Astrocyte (in vitro differentiated cells and primary cell): ENCODE results near the gene C20orf96. TPM values are rescaled to one million over a fixed set of nuclear protein-coding genes. Genes with fewer than 3 reads are reported as not detected.

ENCODE experiments used
- DNase-seq: peaks from one replicate; pipeline ENCODE4 v3.0.0-alpha.2; 2010; ENCODE audit warnings: low read depth
- FAIRE-seq: peaks from 2 replicates; lab custom pipeline; 2011; peaks lifted over from hg19 to GRCh38; lab: Jason Lieb, UNC
- H2AFZ ChIP-seq: 2 replicates; pipeline ENCODE4 v1.6.0; 2012; ENCODE audit warnings: low read depth, low read length, inconsistent platforms
- H3K27ac ChIP-seq: 2 replicates; pipeline ENCODE4 v1.5.1; 2011; ENCODE audit warnings: low read depth, low read length, inconsistent platforms
- H3K27me3 ChIP-seq: 2 replicates; pipeline ENCODE4 v1.6.0; 2011; ENCODE audit warnings: low read length, inconsistent platforms; ENCODE audit not compliant: insufficient read depth
- H3K36me3 ChIP-seq: 2 replicates; pipeline ENCODE4 v1.5.1; 2011; ENCODE audit warnings: low read length, inconsistent platforms; ENCODE audit not compliant: insufficient read depth
- H3K4me1 ChIP-seq: 2 replicates; pipeline ENCODE4 v1.5.1; 2011; ENCODE audit warnings: low read length, inconsistent platforms; ENCODE audit not compliant: insufficient read depth
- H3K4me2 ChIP-seq: 2 replicates; pipeline ENCODE4 v1.6.0; 2012; ENCODE audit warnings: low read length, inconsistent platforms
- H3K4me3 ChIP-seq: 2 replicates; pipeline ENCODE4 v1.5.1; 2011; ENCODE audit warnings: low read depth, mild to moderate bottlenecking, low read length, inconsistent platforms; ENCODE audit not compliant: insufficient read depth
- H3K79me2 ChIP-seq: 2 replicates; pipeline ENCODE4 v1.6.0; 2012; ENCODE audit warnings: mild to moderate bottlenecking, low read length, inconsistent platforms; ENCODE audit not compliant: insufficient read depth
- H3K9ac ChIP-seq: 2 replicates; pipeline ENCODE4 v1.6.0; 2012; ENCODE audit warnings: mild to moderate bottlenecking, low read length, inconsistent platforms
- H3K9me3 ChIP-seq: 2 replicates; pipeline ENCODE4 v1.5.1; 2012; ENCODE audit warnings: low read depth, mild to moderate bottlenecking, low read length, inconsistent platforms; ENCODE audit not compliant: insufficient read depth
- H4K20me1 ChIP-seq: 2 replicates; pipeline ENCODE4 v1.6.0; 2012; ENCODE audit warnings: low read length, inconsistent platforms; ENCODE audit not compliant: insufficient read depth
- H3K27ac Mint-ChIP-seq: one replicate; pipeline ENCODE4 v1.8.0; 2021; ENCODE audit warnings: mild to moderate bottlenecking, mixed read lengths; ENCODE audit not compliant: unreplicated experiment
- H3K27me3 Mint-ChIP-seq: one replicate; pipeline ENCODE4 v1.8.0; 2021; ENCODE audit warnings: low read depth, mixed read lengths; ENCODE audit not compliant: unreplicated experiment
- H3K36me3 Mint-ChIP-seq: one replicate; pipeline ENCODE4 v1.8.0; 2021; ENCODE audit warnings: low read depth, mixed read lengths; ENCODE audit not compliant: unreplicated experiment
- H3K4me1 Mint-ChIP-seq: one replicate; pipeline ENCODE4 v1.8.0; 2021; ENCODE audit warnings: low read depth, mixed read lengths; ENCODE audit not compliant: unreplicated experiment
- H3K4me3 Mint-ChIP-seq: one replicate; pipeline ENCODE4 v1.8.0; 2021; ENCODE audit warnings: mild to moderate bottlenecking, moderate library complexity, mixed read lengths; ENCODE audit not compliant: unreplicated experiment
- H3K9me3 Mint-ChIP-seq: one replicate; pipeline ENCODE4 v1.8.0; 2021; ENCODE audit warnings: mild to moderate bottlenecking, mixed read lengths; ENCODE audit not compliant: unreplicated experiment
- CTCF ChIP-seq: IDR thresholded peaks from 2 replicates; pipeline ENCODE4 v1.5.1; 2011; ENCODE audit warnings: low read depth, mild to moderate bottlenecking, inconsistent platforms, low read length, moderate library complexity; ENCODE audit not compliant: insufficient read depth
- EZH2 ChIP-seq: IDR thresholded peaks from 2 replicates; pipeline ENCODE4 v1.6.1; 2012; ENCODE audit warnings: mild to moderate bottlenecking, low read length, inconsistent platforms; ENCODE audit not compliant: insufficient read depth
- total RNA-seq: library from RNA; stranded (reverse); gene quantifications from 2 replicates; pipeline ENCODE4 v1.2.1, GENCODE V29; 2021

Gene C20orf96
- total RNA-seq, 1 donor from 2014 or later, result 10.7 TPM

DNA sequence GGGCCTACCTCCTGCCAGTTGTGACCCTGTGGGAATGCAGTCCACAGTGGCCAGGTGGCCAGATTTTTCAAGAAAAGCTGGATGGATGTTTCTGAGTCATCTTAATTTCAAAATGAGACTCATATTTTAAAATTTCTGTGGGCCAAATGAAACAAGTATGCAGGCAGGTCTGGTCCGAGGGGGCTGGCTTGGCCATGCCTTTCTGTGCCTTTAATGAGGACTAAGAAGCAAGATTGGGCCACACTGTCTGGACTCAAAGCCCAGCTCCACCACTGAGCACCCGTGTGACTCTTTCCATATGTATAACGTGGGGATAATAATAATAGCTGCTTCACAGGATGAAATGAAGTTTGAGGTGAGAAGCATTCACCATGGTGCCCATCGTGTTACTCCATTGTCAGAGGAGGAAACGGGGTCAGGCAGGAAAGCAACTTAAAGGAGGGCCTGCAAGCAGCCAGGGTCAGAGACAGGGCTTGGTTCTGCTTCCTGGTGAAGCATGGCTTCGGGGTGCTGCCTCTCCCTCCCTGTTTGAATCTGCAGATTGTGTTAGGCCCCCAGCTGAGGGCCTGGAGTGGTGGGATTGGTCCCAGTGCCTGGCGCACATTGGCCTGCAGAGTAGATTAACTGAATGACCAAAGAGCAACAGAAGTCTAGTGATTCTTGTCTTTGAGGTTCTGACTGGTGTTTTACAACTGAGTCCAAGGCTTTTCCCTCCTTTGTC is 38.6 kb upstream of the C20orf96 start:
- Mint-ChIP-seq H3K4me1 (peaks cover 27% of the 10 kb centered on the region), H3K27me3 (no peaks in the 10 kb centered on the region), H3K9me3 (no peaks in the 10 kb centered on the region), H3K27ac (peak overlapping the region; percentile 16), H3K4me3 (peak overlapping the region; percentile 83), H3K36me3 (peaks cover 7% of the 10 kb centered on the region)
- DNase-seq, result no peak
- no peak for FAIRE-seq
- H3K79me2 ChIP-seq, result peaks cover 25% of the 10 kb centered on the region
- peak overlapping the region; percentile 57 for H3K27ac ChIP-seq
- no peaks in the 10 kb centered on the region for H3K36me3 ChIP-seq
- peak overlapping the region; percentile 99 for H3K4me2 ChIP-seq
- H3K9ac ChIP-seq, result peak overlapping the region; percentile 86
- H3K9me3 ChIP-seq, result no peaks in the 10 kb centered on the region
- peak overlapping the region; percentile 40 for H3K4me3 ChIP-seq
- no peak overlapping the region for H2AFZ ChIP-seq
- TF ChIP-seq CTCF (no peak), EZH2 (no peak)
- peaks cover 45% of the 10 kb centered on the region for H4K20me1 ChIP-seq
- H3K4me1 ChIP-seq, result peaks cover 40% of the 10 kb centered on the region
- no peaks in the 10 kb centered on the region for H3K27me3 ChIP-seq

- Histone ChIP-seq H3K27ac (peak overlapping the region; percentile 57), H3K9me3 (no peaks in the 10 kb centered on the region), H3K9ac (peak overlapping the region; percentile 86), H3K4me2 (peak overlapping the region; percentile 99), H4K20me1 (peaks cover 45% of the 10 kb centered on the region), H3K79me2 (peaks cover 25% of the 10 kb centered on the region), H3K4me3 (peak overlapping the region; percentile 72), H3K36me3 (no peaks in the 10 kb centered on the region), H3K27me3 (no peaks in the 10 kb centered on the region), H2AFZ (no peak overlapping the region), H3K4me1 (peaks cover 45% of the 10 kb centered on the region)
- Mint-ChIP-seq H3K9me3 (no peaks in the 10 kb centered on the region), H3K27me3 (no peaks in the 10 kb centered on the region), H3K36me3 (peaks cover 6% of the 10 kb centered on the region), H3K27ac (peak overlapping the region; percentile 16), H3K4me3 (peak overlapping the region; percentile 83), H3K4me1 (peaks cover 27% of the 10 kb centered on the region)
- DNase-seq, result no peak
- TF ChIP-seq CTCF (no peak), EZH2 (no peak)
- no peak for FAIRE-seq
Observed at GRCh38 chr20:328027-328974, 37.8 kb upstream of the C20orf96 start.
